Activated CD4-positive, alpha-beta T cell treated with anti-CD3 and anti-CD28 coated beads, Interleukin-2, Interleukin-6, amounts not matched to agents 100 ng/mL and 50 ng/mL, durations not matched to agents 16 hours and 8 hours (primary cell): ENCODE data around the gene CDK5.
"Not testable (repeated sequence)": the region's sequence is repeated elsewhere in the genome, so short reads cannot be mapped to it uniquely, and the experiment has no call there.

ENCODE experiments used
- DNase-seq: peaks from one replicate; pipeline ENCODE4 v3.0.0-alpha.2; 2020

Gene CDK5

GRCh38 chr7:151033864-151034249 lies 23.8 kb downstream of the CDK5 start:
- DNase-seq: no peak

DNA sequence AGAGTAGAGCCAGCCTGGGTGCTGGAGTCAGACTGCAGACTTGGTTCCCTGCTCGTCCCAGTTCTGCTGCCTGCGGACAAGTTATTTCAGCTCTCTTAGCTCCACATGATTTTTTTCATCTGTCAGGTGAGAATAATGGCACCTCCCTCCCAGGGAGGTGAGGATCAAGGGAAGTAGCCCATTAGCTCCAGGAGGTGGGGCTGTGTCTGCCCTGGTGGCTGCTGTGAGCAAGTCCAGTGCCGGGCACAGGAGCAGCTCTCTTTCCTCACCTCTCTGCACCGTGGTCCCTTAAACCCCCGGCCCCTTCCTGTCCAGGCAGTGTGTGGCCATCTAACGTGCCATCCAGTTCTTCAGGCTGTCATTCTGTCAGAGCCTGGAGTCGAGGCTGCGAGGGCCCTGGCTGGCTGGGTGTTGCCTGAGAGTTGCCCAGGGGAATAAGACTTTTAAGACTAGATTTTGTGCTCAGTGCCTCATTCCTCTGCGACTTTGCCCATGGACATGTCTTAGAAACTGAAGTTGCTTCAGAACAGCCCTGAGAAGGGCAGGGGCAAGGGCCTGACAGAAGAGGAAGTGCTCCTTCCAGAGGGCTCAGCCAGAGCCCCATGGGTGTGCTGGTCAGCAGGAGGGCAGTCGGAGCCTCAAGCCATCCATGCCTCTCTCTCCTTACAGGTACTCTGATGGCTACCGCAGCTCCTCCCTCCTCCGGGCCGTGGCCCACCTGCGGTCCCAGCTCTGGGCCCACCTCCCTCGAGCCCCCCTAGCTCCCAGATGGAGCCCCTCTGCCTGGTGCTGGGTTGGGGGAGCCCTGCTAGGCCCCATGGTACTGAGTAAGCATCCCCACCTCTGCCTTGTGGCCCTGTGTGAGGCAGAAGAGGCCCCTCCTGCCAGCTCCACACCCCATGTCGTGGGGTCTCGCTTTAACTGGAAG lies 24.5 kb downstream of the CDK5 start:
- DNase-seq: no peak

- no peak for DNase-seq
Observed at GRCh38 chr7:151031011-151031410, 26.7 kb downstream of the CDK5 start.

DNA sequence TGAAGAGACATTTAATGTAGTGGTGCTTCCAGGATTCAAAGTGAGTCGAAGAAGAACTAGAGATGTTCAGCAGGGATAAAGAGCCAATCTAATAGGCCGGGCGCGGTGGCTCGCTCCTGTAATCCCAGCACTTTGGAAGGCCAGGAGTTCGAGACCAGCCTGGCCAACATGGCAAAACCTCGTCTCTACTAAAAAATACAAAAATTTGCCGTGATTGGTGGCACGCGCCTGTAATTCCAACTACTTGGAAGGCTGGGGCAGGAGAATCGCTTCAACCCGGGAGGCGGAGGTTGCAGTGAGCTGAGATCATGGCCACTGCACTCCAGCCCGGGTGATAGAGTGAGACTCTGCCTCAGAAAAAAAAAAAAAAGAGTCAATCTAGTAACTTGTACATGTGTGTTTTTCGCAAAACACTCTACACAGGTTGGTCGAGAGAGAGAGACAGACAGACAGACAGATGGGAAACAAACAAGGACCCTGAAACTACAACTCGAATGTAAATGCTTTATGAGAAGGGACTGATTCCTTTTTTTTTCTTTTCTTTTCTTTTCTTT lies 28.7 kb downstream of the CDK5 start:
- DNase-seq: no peak

GRCh38 chr7:151028131-151028947 lies 29.4 kb downstream of the CDK5 start, which contains the start of gene ABCB8:
Gene ABCB8, plus strand, starts transcription at chr7:151028450. Its CDS starts 66 bp downstream, at chr7:151028516.
- peak; percentile 99 for DNase-seq

GRCh38 chr7:151027728-151028130 lies 30.0 kb downstream of the CDK5 start:
- not testable (repeated sequence) for DNase-seq

DNA sequence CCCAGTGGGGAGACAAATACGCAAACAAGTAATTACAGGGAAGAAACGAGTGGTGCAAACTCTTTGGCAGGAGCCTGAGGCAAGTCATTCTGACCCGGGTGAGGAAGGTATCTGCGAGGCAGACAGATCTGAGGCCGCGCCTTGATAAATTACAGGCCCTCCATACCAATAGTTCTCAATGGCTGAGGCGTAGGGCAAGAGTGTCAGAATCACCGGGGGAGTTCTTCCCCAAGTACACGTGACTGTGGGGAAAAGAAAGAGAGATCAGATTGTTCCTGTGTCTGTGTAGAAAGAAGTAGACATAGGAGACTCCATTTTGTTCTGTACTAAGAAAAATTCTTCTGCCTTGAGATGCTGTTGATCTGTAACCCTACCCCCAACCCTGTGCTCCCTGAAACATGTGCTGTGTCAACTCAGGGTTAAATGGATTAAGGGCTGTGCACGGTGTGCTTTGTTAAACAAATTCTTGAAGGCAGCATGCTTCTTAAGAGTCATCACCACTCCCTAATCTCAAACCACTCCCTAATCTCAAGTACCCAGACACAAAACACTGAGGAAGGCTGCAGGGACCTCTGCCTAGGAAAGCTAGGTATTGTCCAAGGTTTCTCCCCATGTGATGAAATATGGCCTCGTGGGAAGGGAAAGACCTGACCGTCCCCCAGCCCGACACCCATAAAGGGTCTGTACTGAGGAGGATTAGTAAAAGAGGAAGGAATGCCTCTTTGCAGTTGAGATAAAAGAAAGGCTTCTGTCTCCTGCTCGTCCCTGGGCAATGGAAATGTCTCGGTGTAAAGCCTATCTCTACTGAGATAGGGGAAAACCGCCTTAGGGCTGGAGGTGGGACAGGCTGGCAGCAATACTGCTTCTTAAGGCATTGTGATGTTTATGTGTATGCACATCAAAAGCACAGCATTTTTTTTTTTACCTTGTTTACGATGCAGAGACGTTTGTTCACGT lies 30.6 kb downstream of the CDK5 start:
- not testable (repeated sequence) for DNase-seq

DNA sequence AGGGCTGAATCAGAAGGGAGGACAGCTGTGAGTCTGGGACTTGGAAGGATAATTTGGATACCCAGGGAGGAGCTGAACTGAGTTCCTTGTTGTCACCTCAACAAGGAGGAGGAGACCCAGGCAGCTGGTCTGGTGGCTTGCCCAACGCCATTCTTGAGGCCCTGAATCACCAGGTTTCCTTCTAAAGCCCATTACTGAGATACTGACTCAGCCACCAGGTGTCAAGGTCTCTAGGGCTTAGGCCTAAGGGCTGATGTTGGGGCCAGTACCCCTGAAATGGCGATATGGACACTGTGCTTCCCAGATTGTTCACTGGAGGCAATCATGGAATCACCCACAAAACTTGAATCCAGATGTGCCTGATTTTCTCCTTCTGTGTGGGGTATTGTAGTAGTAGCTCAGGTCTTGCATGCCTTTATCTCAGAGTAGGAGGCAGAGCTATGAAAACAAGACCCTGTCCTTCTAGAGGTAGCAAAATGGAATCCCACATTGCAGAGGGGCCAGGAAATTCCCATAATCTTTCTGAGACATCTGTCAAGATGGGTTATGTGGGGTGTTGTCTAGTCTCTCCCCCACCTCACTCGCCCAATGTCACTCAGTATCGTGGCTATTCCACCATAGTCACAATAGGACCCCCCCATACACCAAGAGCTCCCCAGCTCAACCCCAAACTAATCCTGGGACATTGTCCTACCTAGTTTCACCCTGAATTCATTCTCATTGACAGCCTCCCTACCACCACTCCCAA lies 31.6 kb downstream of the CDK5 start:
- no peak for DNase-seq

DNA sequence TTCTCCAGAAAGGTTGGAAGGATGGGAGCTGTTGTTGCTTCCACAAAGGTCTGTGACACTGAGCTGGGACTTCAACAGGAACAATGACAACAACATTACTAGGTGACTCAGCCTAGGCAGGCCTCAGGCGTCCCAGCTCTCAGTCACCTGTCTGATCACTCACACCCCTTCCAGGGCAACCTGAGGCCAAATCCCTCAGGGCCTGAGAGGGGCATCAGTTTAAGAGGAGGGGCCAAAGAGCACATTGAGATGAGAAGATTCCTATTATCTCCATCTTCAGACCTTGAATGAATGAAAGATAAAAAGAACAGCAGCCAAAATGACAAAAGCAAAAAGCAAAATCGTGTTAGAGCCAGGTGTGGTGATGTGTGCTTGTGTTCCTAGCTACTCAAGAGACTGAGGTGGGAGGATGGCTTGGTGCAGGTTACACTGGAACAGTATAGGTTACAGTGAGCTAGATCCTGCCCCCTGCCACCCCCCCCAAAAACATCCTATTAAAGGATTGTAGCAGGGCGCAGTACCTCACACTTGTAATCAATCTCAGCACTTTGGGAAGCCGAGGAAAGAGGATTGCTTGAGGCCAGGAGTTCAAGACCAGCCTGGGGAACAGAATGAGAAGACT lies 33.2 kb downstream of the CDK5 start, which contains the start of gene ATG9B:
TSS of gene ATG9B (minus strand) at position 60 of the 622 bp plus-strand sequence. CDS start 71 bp downstream, outside the sequence.
- no peak for DNase-seq

DNA sequence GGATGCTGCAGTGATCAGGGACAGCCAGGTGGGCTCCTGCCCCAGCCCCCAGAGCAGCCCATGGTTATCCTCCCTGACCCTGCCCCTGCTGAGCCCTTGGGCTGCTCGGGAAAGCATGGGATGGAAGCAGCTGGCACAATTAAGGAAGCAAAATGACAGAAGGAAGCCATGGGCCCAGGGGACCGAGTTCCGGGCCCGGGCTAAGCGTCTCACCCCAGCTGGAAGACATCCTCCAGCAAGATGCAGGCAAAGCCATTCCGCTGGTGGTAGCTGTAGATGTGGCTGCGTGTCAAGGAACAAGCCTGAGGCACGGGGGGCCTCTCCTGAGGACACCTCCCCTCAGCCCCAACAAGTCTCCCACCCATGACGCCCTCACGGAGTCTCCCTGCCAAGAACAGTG lies 34.5 kb downstream of the CDK5 start:
- DNase-seq: no peak

DNA sequence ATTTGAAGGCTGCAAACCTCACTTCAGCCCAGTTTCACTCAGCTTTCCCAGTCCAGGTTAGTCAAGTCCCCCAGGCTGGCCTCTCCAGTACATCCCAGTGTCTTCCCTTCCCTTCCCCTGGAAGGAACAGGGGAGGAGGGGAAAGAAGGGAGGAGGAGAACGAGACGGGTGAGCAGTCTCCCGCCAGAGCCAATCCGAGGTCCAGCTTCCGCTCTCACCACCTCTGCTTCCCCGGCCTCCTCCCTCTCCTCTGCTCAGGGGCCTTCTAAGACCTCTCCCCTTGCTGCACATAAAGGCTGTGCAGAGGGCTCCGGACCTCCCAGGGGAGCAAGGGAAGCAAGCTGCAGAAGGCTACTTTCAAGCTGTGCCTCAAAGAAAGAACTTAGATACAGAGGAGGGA lies 37.5 kb downstream of the CDK5 start:
- no peak for DNase-seq

DNA sequence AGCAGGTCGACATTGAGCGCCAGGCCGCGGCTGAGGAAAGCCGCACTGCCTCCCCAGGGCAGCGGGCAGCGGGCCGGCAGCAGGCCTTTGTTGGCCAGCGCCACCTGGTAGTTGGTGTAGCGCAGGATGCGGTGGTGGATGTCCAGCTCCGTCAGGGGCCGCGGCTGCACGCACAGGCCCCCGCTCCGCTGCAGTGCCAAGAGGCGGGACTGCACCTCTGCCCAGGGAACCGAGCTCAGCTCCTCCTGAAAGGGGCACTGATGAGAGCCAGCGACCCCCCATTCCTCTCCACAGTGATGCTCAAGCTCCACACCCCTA lies 38.6 kb downstream of the CDK5 start:
- no peak for DNase-seq

DNA sequence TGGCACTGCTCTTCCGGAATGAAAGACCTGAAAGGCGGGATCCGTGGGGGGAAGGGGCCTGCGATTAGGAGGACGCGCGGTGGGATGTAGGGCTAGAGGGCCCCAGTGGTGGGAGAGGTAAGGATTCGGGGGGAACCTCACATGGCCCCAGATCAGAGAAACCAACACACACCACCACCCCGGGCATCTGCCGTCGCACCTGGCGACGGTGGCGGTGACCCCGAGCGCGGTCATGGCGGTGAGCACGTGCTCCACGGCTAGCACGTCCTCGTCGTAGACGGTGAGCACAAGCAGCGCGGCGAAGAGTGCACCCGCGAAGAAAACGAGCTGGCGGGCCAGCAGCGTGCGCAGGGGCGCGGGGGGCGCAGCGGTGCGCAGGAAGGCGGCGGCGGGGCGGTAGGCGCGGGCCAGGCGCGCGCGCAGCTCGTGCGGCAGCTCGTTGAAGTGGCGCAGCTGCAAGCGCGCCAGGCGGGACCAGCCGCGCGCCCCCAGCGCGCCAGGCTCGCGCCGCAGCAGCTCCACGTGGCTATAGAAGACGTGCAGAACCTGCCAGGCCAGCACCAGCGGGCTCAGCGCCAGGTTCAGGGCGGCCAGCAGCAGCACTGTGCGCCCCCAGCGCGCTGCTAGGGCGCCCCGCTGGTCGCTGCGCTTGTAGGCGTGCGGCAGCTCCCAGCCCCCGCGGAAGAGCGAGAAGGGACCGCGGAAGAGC lies 39.1 kb downstream of the CDK5 start:
- peak; percentile 40 for DNase-seq

- DNase-seq: peak; percentile 87
Observed at GRCh38 chr7:151017953-151018420, 39.7 kb downstream of the CDK5 start.

DNA sequence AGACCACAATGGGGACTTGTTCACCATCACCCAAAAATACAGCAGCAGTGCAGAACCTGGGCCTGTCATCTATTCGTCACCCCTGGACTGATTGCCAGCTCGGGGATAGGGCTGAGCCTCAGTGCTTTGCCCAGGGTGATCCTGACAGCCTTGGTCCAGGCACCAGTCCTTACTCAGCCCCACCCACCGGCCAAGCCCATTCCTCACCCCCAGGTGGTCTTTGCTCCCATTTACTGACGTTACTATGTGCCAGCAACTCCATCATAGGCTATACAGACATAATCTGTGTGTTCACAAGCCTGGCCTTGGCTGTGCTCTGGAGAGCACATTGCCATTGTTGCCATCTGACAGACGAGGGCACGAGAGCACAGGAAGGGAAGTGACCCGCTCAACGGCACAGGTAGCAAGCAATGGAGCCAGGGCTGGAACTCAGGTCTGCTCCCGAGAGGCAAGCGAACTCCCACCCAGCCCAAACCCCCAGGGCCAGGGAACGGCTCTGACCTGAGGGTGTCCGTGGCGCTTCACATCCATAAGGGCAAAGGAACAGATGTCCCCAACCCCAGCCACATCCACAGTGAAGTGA lies 40.2 kb downstream of the CDK5 start:
- DNase-seq: no peak

DNA sequence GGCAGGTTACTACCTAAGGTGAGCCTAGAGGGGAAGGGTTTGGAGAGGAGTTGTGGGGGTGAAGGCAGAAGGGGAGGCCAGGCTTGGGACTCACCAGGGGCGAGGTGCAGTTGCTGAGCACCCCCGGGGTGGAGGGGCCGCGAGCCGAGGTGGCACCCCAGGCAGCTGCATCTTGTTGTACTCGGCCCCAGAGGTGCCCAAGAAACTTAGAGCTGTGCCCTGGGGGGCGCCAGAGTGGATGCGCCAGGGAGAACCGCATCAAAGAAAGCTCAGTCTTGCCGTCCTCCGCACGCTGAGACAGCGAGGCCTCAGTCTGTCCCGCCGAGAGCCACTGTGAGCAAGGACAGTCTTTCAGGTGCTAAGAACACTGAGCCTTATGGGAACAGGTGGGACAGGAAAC lies 40.8 kb downstream of the CDK5 start:
- DNase-seq: no peak

DNA sequence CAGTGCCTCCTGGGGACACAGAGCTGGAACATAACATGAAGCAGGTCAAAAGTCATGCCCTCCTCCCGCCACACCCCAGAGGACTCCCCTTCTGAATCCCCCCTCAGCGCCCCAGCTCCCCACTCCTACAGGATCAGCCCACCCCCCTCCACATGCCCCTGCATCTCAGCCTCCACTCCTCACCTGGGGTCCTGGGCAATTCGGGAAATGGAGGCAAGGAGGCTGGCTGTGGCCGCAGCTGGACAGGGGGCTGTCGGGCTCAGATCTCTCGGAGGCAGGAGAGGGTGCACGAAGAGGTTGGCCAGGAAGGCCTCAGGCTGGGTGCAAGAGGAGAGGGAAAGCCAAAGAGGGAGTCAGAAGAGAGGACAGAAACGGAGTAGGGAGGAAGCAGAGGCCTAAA lies 41.2 kb downstream of the CDK5 start:
- no peak for DNase-seq

- no peak for DNase-seq
Observed at GRCh38 chr7:151015967-151016366, 41.7 kb downstream of the CDK5 start.

GRCh38 chr7:151014950-151015349 lies 42.7 kb downstream of the CDK5 start:
- DNase-seq: peak; percentile 45
